Activated T-cell treated with anti-CD3 and anti-CD28 coated beads for 24 hours (primary cell): ENCODE results near the gene TPSB2.
"Not testable (repeated sequence)": the region's sequence is repeated elsewhere in the genome, so short reads cannot be mapped to it uniquely, and the experiment has no call there.

Experiments
- DNase-seq: peaks from one replicate; pipeline ENCODE4 v3.0.0-alpha.2; 2020; ENCODE audit warnings: low read depth

Gene TPSB2

GRCh38 chr16:1261131-1261892 lies 31.3 kb upstream of the TPSB2 start:
- no peak for DNase-seq

- no peak for DNase-seq
Observed at GRCh38 chr16:1260101-1260680, 30.2 kb upstream of the TPSB2 start.

- DNase-seq: no peak
Observed at GRCh38 chr16:1259760-1260068, 29.7 kb upstream of the TPSB2 start.

- no peak for DNase-seq
Observed at GRCh38 chr16:1258906-1259759, 29.1 kb upstream of the TPSB2 start.

- DNase-seq: no peak
Observed at GRCh38 chr16:1258225-1258600, 28.2 kb upstream of the TPSB2 start.

- DNase-seq: no peak
Observed at GRCh38 chr16:1257561-1258224, 27.7 kb upstream of the TPSB2 start.

GRCh38 chr16:1256874-1257322 lies 26.9 kb upstream of the TPSB2 start:
- no peak for DNase-seq

GRCh38 chr16:1256296-1256873 lies 26.4 kb upstream of the TPSB2 start:
- DNase-seq: not testable (repeated sequence)

- DNase-seq: not testable (repeated sequence)
Observed at GRCh38 chr16:1255276-1256122, 25.5 kb upstream of the TPSB2 start, which contains the start of gene TPSD1. TPSD1 (plus strand) TSS chr16:1256069; CDS start chr16:1256281, 212 bp downstream.

- DNase-seq: not testable (repeated sequence)
Observed at GRCh38 chr16:1254821-1255220, 24.8 kb upstream of the TPSB2 start.

GRCh38 chr16:1253701-1254364 lies 23.8 kb upstream of the TPSB2 start:
- not testable (repeated sequence) for DNase-seq

GRCh38 chr16:1249031-1249755 lies 19.2 kb upstream of the TPSB2 start:
- not testable (repeated sequence) for DNase-seq

GRCh38 chr16:1247903-1248537 lies 18.0 kb upstream of the TPSB2 start:
- DNase-seq: not testable (repeated sequence)

- no peak for DNase-seq
Observed at GRCh38 chr16:1245452-1246020, 15.6 kb upstream of the TPSB2 start.

GRCh38 chr16:1244881-1245280 lies 14.9 kb upstream of the TPSB2 start:
- no peak for DNase-seq

- not testable (repeated sequence) for DNase-seq
Observed at GRCh38 chr16:1243907-1244850, 14.2 kb upstream of the TPSB2 start.

- DNase-seq: not testable (repeated sequence)
Observed at GRCh38 chr16:1243363-1243762, 13.4 kb upstream of the TPSB2 start.

GRCh38 chr16:1241081-1241480 lies 11.1 kb upstream of the TPSB2 start:
- not testable (repeated sequence) for DNase-seq
